ENCODE data around the gene CAPRIN2. TPM values are rescaled to one million over a fixed set of nuclear protein-coding genes. Genes with fewer than 3 reads are reported as not detected.
A peak's percentile ranks its signal among the peaks of the same experiment; 100 is the strongest.

The CAPRIN2 gene
- total and polyA plus RNA-seq, 3 experiments from 2014 or later: 8.8 to 11.5 (median 11.1) TPM

GRCh38 chr12:30696943-30697342 lies 57.8 kb downstream of the CAPRIN2 start:
- no peak overlapping the region for H3K27ac Mint-ChIP-seq
- peak overlapping the region in 5 of 7 donors; percentile 4 to 99 (median 42) for H3K4me3 Mint-ChIP-seq
- H3K9me3 Mint-ChIP-seq: no peaks in the 10 kb centered on the region
- H3K36me3 ChIP-seq (ENCODE audit: insufficient read depth, low read length): no peaks in the 10 kb centered on the region
- H3K27me3 Mint-ChIP-seq: no peaks in the 10 kb centered on the region
- H3K27ac ChIP-seq (ENCODE audit: low read depth, low read length): no peak overlapping the region
- no peaks in the 10 kb centered on the region for H3K9me3 ChIP-seq (ENCODE audit: low read length)
- H3K4me3 ChIP-seq (ENCODE audit: low read length): no peak overlapping the region
- H3K27me3 ChIP-seq (ENCODE audit: insufficient read depth, low read length, poor library complexity, severe bottlenecking): no peaks in the 10 kb centered on the region
- H3K4me1 ChIP-seq (ENCODE audit: insufficient read depth, low read length): peaks cover 21% of the 10 kb centered on the region
- POLR2A ChIA-PET: no interaction called here
- CTCF ChIA-PET: interaction anchor here (1.2 kb wide), 1 partner anchor 57 kb away, joined by 3 read pairs; no protein-coding TSS in a partner anchor
- no peak for DNase-seq
- peaks cover 38 to 42% (median 41%) of the 10 kb centered on the region in 3 donors for H3K4me1 Mint-ChIP-seq
- H3K36me3 Mint-ChIP-seq: peaks cover 0 to 11% (median 3%) of the 10 kb centered on the region in 3 donors

- POLR2A ChIA-PET: interaction anchor here (1.7 kb wide), 1 partner anchor 57 kb away, joined by 6 read pairs; no protein-coding TSS in a partner anchor
- H3K27ac Mint-ChIP-seq: peak overlapping the region in 4 of 8 donors; percentile 84 to 97 (median 91)
- no peaks in the 10 kb centered on the region for H3K9me3 Mint-ChIP-seq
- peak in 1 of 5 donors; percentile 48 for DNase-seq
- peaks cover 0 to 11% (median 3%) of the 10 kb centered on the region in 3 donors for H3K36me3 Mint-ChIP-seq
- Histone ChIP-seq H3K4me1 (ENCODE audit: insufficient read depth, low read length) (peaks cover 21% of the 10 kb centered on the region), H3K27ac (ENCODE audit: low read depth, low read length) (no peak overlapping the region), H3K36me3 (ENCODE audit: insufficient read depth, low read length) (no peaks in the 10 kb centered on the region), H3K9me3 (ENCODE audit: low read length) (no peaks in the 10 kb centered on the region), H3K4me3 (ENCODE audit: low read length) (peak overlapping the region; percentile 89), H3K27me3 (ENCODE audit: insufficient read depth, low read length, poor library complexity, severe bottlenecking) (no peaks in the 10 kb centered on the region)
- CTCF ChIA-PET: interaction anchor here (0.8 to 1.2 kb wide), 2 partner anchors 57 kb away, joined by 3 read pairs; no protein-coding TSS in a partner anchor
- H3K27me3 Mint-ChIP-seq: no peaks in the 10 kb centered on the region
- peaks cover 41 to 46% (median 45%) of the 10 kb centered on the region in 3 donors for H3K4me1 Mint-ChIP-seq
- H3K4me3 Mint-ChIP-seq: peak overlapping the region; percentile 96 to 99 (median 99)
Measured at GRCh38 chr12:30696486-30696885, 58.3 kb downstream of the CAPRIN2 start.

DNA sequence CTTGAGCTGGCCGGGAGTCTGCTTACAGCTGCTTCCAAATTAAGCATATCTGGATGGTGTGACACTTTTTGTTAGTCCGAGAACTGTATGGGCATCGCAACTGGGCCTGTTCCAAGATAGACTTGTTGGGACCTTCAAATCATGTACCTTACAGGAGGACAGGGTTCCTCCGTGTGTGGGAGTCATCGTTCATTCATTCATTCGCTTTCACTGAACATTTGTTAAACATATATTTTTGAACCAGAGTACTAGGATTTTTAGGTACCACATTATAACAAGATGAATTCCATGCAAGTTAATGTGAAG lies 58.7 kb downstream of the CAPRIN2 start:
- peak overlapping the region; percentile 84 to 97 (median 96) for H3K27ac Mint-ChIP-seq
- H3K9me3 Mint-ChIP-seq: no peaks in the 10 kb centered on the region
- ChIA-PET CTCF (interaction anchor here (0.6 to 1.4 kb wide), 9 partner anchors 11 to 153 kb away, joined by 3 to 6 read pairs (median 4); no protein-coding TSS in a partner anchor), POLR2A (interaction anchor here (0.7 to 2.0 kb wide), 4 partner anchors 15 to 59 kb away, joined by 6 to 13 read pairs (median 8); partner anchors contain the start of gene CAPRIN2)
- peak overlapping the region; percentile 86 for H3K27ac ChIP-seq (ENCODE audit: low read depth, low read length)
- peaks cover 0 to 11% (median 3%) of the 10 kb centered on the region in 3 donors for H3K36me3 Mint-ChIP-seq
- DNase-seq: no peak
- H3K36me3 ChIP-seq (ENCODE audit: insufficient read depth, low read length): no peaks in the 10 kb centered on the region
- H3K4me3 Mint-ChIP-seq: peak overlapping the region; percentile 96 to 99 (median 99)
- H3K4me1 Mint-ChIP-seq: peaks cover 45 to 50% (median 50%) of the 10 kb centered on the region in 3 donors
- H3K4me3 ChIP-seq (ENCODE audit: low read length): peak overlapping the region; percentile 89
- H3K27me3 ChIP-seq (ENCODE audit: insufficient read depth, low read length, poor library complexity, severe bottlenecking): no peaks in the 10 kb centered on the region
- H3K27me3 Mint-ChIP-seq: no peaks in the 10 kb centered on the region
- H3K9me3 ChIP-seq (ENCODE audit: low read length): no peaks in the 10 kb centered on the region
- H3K4me1 ChIP-seq (ENCODE audit: insufficient read depth, low read length): peaks cover 21% of the 10 kb centered on the region

DNA sequence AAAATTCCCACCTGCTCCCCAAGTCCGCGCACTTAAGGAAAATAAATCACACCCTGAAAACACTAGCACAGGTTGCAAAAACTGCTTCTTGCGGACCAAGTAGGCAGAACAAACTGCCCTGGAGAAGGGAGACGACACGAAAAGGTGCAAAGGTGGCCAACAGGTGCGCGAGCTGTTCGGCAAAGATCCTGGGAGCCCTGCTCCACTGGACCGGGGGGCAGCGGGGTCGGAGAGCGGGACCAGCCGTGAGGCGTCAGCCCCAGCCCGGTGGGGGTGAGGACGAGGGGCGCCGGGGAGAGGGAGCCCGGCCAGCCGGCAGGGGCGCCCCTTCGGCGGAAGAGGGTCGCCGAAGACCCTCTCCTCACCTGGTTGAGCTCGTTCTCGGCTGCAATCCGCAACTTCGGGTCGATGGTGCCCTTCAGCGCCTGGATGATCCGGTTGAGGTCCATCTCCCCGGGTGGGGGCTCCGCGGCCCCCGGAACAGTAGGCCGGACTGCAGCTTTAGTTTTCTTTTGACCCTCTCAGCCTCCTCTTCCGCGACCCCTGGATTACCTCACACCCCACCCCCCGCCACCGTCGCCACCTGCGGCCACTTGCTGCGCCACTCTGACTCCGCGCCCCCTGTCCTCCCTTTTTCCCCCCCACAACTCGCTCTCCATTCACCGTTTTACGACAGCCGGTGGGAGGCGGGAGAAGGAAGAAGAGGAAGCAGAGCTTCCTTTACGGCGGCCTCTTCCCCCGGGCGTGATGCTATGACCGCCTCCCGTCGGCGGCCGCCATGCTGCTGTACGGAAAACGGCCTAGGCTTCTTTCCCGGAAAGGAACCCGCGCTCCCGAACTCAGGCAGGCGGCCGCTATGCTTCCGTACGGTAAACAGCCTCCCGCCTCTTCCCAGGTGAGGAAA lies 59.3 kb downstream of the CAPRIN2 start, which contains the start of gene IPO8:
Gene IPO8, minus strand, starts transcription at position 671 of the 904 bp plus-strand sequence. Its CDS starts 222 bp downstream, at position 449.
- CTCF ChIA-PET: interaction anchor here (0.6 to 1.9 kb wide), 13 partner anchors 11 to 153 kb away, joined by 3 to 8 read pairs (median 4); partner anchors contain the start of gene CAPRIN2
- H3K4me3 Mint-ChIP-seq: peak within 1 kb of the TSS; percentile 96 to 99 (median 99)
- Histone ChIP-seq H3K9me3 (ENCODE audit: low read length) (no peaks in the 10 kb centered on the region), H3K4me1 (ENCODE audit: insufficient read depth, low read length) (peaks cover 21% of the 10 kb centered on the region), H3K27me3 (ENCODE audit: insufficient read depth, low read length, poor library complexity, severe bottlenecking) (no peaks in the 10 kb centered on the region), H3K4me3 (ENCODE audit: low read length) (peak within 1 kb of the TSS; percentile 89), H3K27ac (ENCODE audit: low read depth, low read length) (peak within 1 kb of the TSS; percentile 86), H3K36me3 (ENCODE audit: insufficient read depth, low read length) (no peaks in the 10 kb centered on the region)
- H3K4me1 Mint-ChIP-seq: peaks cover 47 to 55% (median 52%) of the 10 kb centered on the region in 3 donors
- H3K36me3 Mint-ChIP-seq: peaks cover 0 to 11% (median 3%) of the 10 kb centered on the region in 3 donors
- peak; percentile 78 to 90 (median 83) for DNase-seq
- H3K27me3 Mint-ChIP-seq: no peaks in the 10 kb centered on the region
- peak within 1 kb of the TSS; percentile 84 to 97 (median 96) for H3K27ac Mint-ChIP-seq
- no peaks in the 10 kb centered on the region for H3K9me3 Mint-ChIP-seq
- POLR2A ChIA-PET: interaction anchor here (0.7 to 2.0 kb wide), 6 partner anchors 15 to 1314 kb away, joined by 3 to 13 read pairs (median 8); partner anchors contain the start of genes CAPRIN2 and ERGIC2

DNA sequence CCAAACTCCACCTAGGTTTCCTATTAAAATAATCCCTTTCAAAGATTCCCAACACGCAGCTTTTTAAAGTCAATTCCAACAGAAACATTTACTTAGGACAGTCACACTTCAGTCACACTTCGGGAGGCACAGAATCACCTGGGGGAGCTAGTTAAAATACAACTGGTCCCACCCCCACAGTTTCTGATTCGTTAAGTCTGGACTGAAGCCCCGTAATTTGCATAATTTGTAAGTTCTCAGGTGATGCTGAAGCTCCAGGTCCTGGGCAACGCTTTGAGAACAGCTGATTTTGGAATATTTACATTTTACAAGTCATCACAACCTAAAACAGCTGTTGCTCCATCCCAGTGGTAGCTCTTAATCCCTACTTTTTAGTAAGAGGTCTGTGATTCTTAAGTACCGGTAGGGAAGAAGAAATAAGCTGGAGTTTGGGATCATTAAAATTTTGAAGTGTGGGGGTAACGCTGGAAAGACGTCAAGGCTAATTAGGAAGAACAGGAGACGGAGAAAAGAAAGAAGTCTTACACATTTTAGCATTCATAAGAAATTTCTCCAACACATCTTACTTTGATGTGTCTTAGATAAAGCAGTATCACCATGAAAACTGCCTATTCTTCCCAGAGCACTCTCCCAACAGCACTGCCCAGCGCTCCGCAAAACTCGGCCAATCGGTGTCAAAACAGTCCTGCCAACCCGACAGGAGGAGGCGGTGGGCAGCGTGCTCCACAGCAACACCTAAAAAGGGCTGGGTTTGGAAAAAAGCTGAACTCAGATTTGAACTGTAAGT lies 60.1 kb downstream of the CAPRIN2 start:
- Mint-ChIP-seq H3K27me3 (no peaks in the 10 kb centered on the region), H3K27ac (peak overlapping the region; percentile 76 to 94 (median 88)), H3K4me3 (peak overlapping the region; percentile 96 to 99 (median 99)), H3K9me3 (no peaks in the 10 kb centered on the region), H3K36me3 (peaks cover 0 to 16% (median 7%) of the 10 kb centered on the region in 3 donors), H3K4me1 (peaks cover 51 to 64% (median 56%) of the 10 kb centered on the region in 3 donors)
- Histone ChIP-seq H3K27ac (ENCODE audit: low read depth, low read length) (peak overlapping the region; percentile 86), H3K4me3 (ENCODE audit: low read length) (peak overlapping the region; percentile 89), H3K4me1 (ENCODE audit: insufficient read depth, low read length) (peaks cover 21% of the 10 kb centered on the region), H3K9me3 (ENCODE audit: low read length) (no peaks in the 10 kb centered on the region), H3K36me3 (ENCODE audit: insufficient read depth, low read length) (no peaks in the 10 kb centered on the region), H3K27me3 (ENCODE audit: insufficient read depth, low read length, poor library complexity, severe bottlenecking) (no peaks in the 10 kb centered on the region)
- POLR2A ChIA-PET: interaction anchor here (0.7 to 2.0 kb wide), 4 partner anchors 28 to 1314 kb away, joined by 3 to 13 read pairs (median 8); partner anchors contain the start of genes CAPRIN2 and ERGIC2
- CTCF ChIA-PET: interaction anchor here (0.8 to 1.9 kb wide), 7 partner anchors 9 to 70 kb away, joined by 3 to 8 read pairs (median 4); partner anchors contain the start of gene CAPRIN2
- no peak for DNase-seq

DNA sequence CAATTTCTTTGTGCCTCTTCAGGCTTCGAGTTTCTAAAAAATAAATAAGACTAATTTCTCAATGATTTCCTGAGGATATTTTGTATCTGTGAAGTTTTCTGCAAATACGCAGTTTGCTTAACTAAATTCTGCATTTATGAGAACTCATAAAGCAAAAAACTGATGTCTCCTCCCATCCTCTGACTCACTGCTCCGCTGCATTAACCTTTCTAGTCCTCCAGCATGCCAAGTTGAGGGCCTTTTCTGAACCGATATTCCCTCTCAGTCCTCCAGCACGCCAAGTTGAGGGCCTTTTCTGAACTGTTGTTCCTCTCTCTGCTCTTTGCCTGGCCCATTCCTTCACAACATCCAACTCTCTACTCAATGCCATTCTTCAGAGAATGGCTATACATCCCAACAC lies 62.3 kb downstream of the CAPRIN2 start:
- Mint-ChIP-seq H3K4me1 (peaks cover 59 to 72% (median 69%) of the 10 kb centered on the region in 3 donors), H3K9me3 (no peaks in the 10 kb centered on the region), H3K27ac (peak overlapping the region in 4 of 8 donors; percentile 1 to 80 (median 30)), H3K36me3 (peaks cover 0 to 25% (median 12%) of the 10 kb centered on the region in 3 donors), H3K4me3 (peak overlapping the region in 3 of 7 donors; percentile 2 to 45 (median 9)), H3K27me3 (no peaks in the 10 kb centered on the region)
- no peak for DNase-seq
- no peaks in the 10 kb centered on the region for H3K36me3 ChIP-seq (ENCODE audit: insufficient read depth, low read length)
- ChIA-PET POLR2A (no interaction called here), CTCF (no interaction called here)
- peaks cover 21% of the 10 kb centered on the region for H3K4me1 ChIP-seq (ENCODE audit: insufficient read depth, low read length)
- no peaks in the 10 kb centered on the region for H3K9me3 ChIP-seq (ENCODE audit: low read length)
- H3K27me3 ChIP-seq (ENCODE audit: insufficient read depth, low read length, poor library complexity, severe bottlenecking): no peaks in the 10 kb centered on the region
- H3K27ac ChIP-seq (ENCODE audit: low read depth, low read length): no peak overlapping the region
- H3K4me3 ChIP-seq (ENCODE audit: low read length): no peak overlapping the region

- Histone ChIP-seq H3K4me1 (ENCODE audit: insufficient read depth, low read length) (peaks cover 18% of the 10 kb centered on the region), H3K27ac (ENCODE audit: low read depth, low read length) (no peak overlapping the region), H3K36me3 (ENCODE audit: insufficient read depth, low read length) (no peaks in the 10 kb centered on the region), H3K27me3 (ENCODE audit: insufficient read depth, low read length, poor library complexity, severe bottlenecking) (no peaks in the 10 kb centered on the region), H3K9me3 (ENCODE audit: low read length) (no peaks in the 10 kb centered on the region), H3K4me3 (ENCODE audit: low read length) (no peak overlapping the region)
- POLR2A ChIA-PET: interaction anchor here (0.6 kb wide), 1 partner anchor 56 kb away, joined by 3 read pairs; no protein-coding TSS in a partner anchor
- Mint-ChIP-seq H3K27me3 (no peaks in the 10 kb centered on the region), H3K27ac (peak overlapping the region in 4 of 8 donors; percentile 13 to 57 (median 28)), H3K4me1 (peaks cover 59 to 75% (median 70%) of the 10 kb centered on the region in 3 donors), H3K4me3 (no peak overlapping the region), H3K36me3 (peaks cover 0 to 27% (median 12%) of the 10 kb centered on the region in 3 donors), H3K9me3 (no peaks in the 10 kb centered on the region)
- CTCF ChIA-PET: no interaction called here
- no peak for DNase-seq
Measured at GRCh38 chr12:30691122-30691879, 63.5 kb downstream of the CAPRIN2 start.

Data from CD8-positive, alpha-beta memory T cell (primary cell).